Ectodermal cell (in vitro differentiated cells): ENCODE results near the gene SCUBE2.

Experiments
- H3K27ac ChIP-seq: 2 replicates; pipeline ENCODE4 v1.7.0; 2013; ENCODE audit warnings: mild to moderate bottlenecking, low read depth, low read length; ENCODE audit not compliant: insufficient read depth, poor library complexity, severe bottlenecking
- H3K27me3 ChIP-seq: 2 replicates; pipeline ENCODE4 v1.7.0; 2013; ENCODE audit warnings: mild to moderate bottlenecking, low read length; ENCODE audit not compliant: insufficient read depth, control insufficient read depth, poor library complexity, severe bottlenecking
- H3K36me3 ChIP-seq: one replicate; pipeline ENCODE4 v1.7.0; 2013; ENCODE audit warnings: low read length; ENCODE audit not compliant: control insufficient read depth, insufficient read depth
- H3K4me1 ChIP-seq: one replicate; pipeline ENCODE4 v1.7.0; 2013; ENCODE audit warnings: low read length; ENCODE audit not compliant: control insufficient read depth, insufficient read depth
- H3K4me3 ChIP-seq: 2 replicates; pipeline ENCODE4 v1.7.0; 2013; ENCODE audit warnings: low read depth, low read length, control low read depth; ENCODE audit not compliant: insufficient read depth
- H3K9me3 ChIP-seq: 2 replicates; pipeline ENCODE4 v1.7.0; 2013; ENCODE audit warnings: mild to moderate bottlenecking, low read length, moderate library complexity; ENCODE audit not compliant: control insufficient read depth
- WGBS, 2 experiments: methylation state at CpG; one replicate each; pipeline ENCODE4 v1.1.7; 2013; ENCODE audit warnings: missing lambda C conversion rate in 2 of 2; 5-methylcytosine and 5-hydroxymethylcytosine counted together

Gene SCUBE2

GRCh38 chr11:9061807-9062206 is 29.6 kb downstream of the SCUBE2 start:
- Histone ChIP-seq H3K4me1 (no peaks in the 10 kb centered on the region), H3K4me3 (no peak overlapping the region), H3K36me3 (no peaks in the 10 kb centered on the region), H3K27ac (no peak overlapping the region), H3K9me3 (no peaks in the 10 kb centered on the region), H3K27me3 (no peaks in the 10 kb centered on the region)
- 73 to 86% methylated on average over 1 of the region's 1 CpG for WGBS, 2 experiments

- Histone ChIP-seq H3K27ac (no peak overlapping the region), H3K9me3 (no peaks in the 10 kb centered on the region), H3K4me1 (no peaks in the 10 kb centered on the region), H3K4me3 (no peak overlapping the region), H3K27me3 (no peaks in the 10 kb centered on the region), H3K36me3 (no peaks in the 10 kb centered on the region)
- 86% methylated on average over 4 of the region's 4 CpGs for WGBS, 2 experiments
These were observed 30.7 kb downstream of the SCUBE2 start for GRCh38 chr11:9060700-9061111.

- Histone ChIP-seq H3K4me1 (no peaks in the 10 kb centered on the region), H3K9me3 (no peaks in the 10 kb centered on the region), H3K4me3 (no peak overlapping the region), H3K27me3 (no peaks in the 10 kb centered on the region), H3K36me3 (no peaks in the 10 kb centered on the region), H3K27ac (no peak overlapping the region)
- WGBS, 2 experiments = 89 to 100% methylated on average over 3 of the region's 3 CpGs
These were observed 32.0 kb downstream of the SCUBE2 start for GRCh38 chr11:9059406-9059805.

GRCh38 chr11:9057888-9058287 is 33.5 kb downstream of the SCUBE2 start:
- Histone ChIP-seq H3K27ac (no peak overlapping the region), H3K27me3 (no peaks in the 10 kb centered on the region), H3K4me1 (no peaks in the 10 kb centered on the region), H3K9me3 (no peaks in the 10 kb centered on the region), H3K4me3 (no peak overlapping the region), H3K36me3 (no peaks in the 10 kb centered on the region)
- WGBS, 2 experiments = 78 to 80% methylated on average over 4 of the region's 4 CpGs

GRCh38 chr11:9057007-9057406 is 34.4 kb downstream of the SCUBE2 start:
- H3K27ac ChIP-seq = no peak overlapping the region
- no peaks in the 10 kb centered on the region for H3K27me3 ChIP-seq
- no peaks in the 10 kb centered on the region for H3K9me3 ChIP-seq
- WGBS, 2 experiments = 89 to 92% methylated on average over 2 of the region's 2 CpGs
- no peak overlapping the region for H3K4me3 ChIP-seq
- H3K4me1 ChIP-seq = no peaks in the 10 kb centered on the region
- H3K36me3 ChIP-seq = no peaks in the 10 kb centered on the region

- Histone ChIP-seq H3K27me3 (no peaks in the 10 kb centered on the region), H3K9me3 (no peaks in the 10 kb centered on the region), H3K4me1 (no peaks in the 10 kb centered on the region), H3K4me3 (no peak overlapping the region), H3K27ac (no peak overlapping the region), H3K36me3 (no peaks in the 10 kb centered on the region)
- WGBS, 2 experiments = 92 to 96% methylated on average over 6 of the region's 6 CpGs
These were observed 34.9 kb downstream of the SCUBE2 start for GRCh38 chr11:9056467-9056866.

GRCh38 chr11:9053316-9054035 is 37.9 kb downstream of the SCUBE2 start:
- WGBS, 2 experiments = 75 to 79% methylated on average over 7 of the region's 7 CpGs
- H3K4me3 ChIP-seq = no peak overlapping the region

GRCh38 chr11:9052316-9052715 is 39.1 kb downstream of the SCUBE2 start:
- no peak overlapping the region for H3K4me3 ChIP-seq
- H3K27me3 ChIP-seq = no peaks in the 10 kb centered on the region
- no peak overlapping the region for H3K27ac ChIP-seq
- no peaks in the 10 kb centered on the region for H3K9me3 ChIP-seq
- H3K36me3 ChIP-seq = no peaks in the 10 kb centered on the region
- peaks cover 12% of the 10 kb centered on the region for H3K4me1 ChIP-seq
- WGBS, 2 experiments = 90 to 98% methylated on average over 3 of the region's 3 CpGs

More at GRCh38 chr11:9053316-9054035, 37.9 kb downstream of the SCUBE2 start:
- no peaks in the 10 kb centered on the region for H3K27me3 ChIP-seq
- no peaks in the 10 kb centered on the region for H3K36me3 ChIP-seq
- no peak overlapping the region for H3K27ac ChIP-seq
- peaks cover 4% of the 10 kb centered on the region for H3K4me1 ChIP-seq
- no peaks in the 10 kb centered on the region for H3K9me3 ChIP-seq

- Histone ChIP-seq H3K4me3 (no peak overlapping the region), H3K27me3 (no peaks in the 10 kb centered on the region), H3K36me3 (no peaks in the 10 kb centered on the region), H3K27ac (no peak overlapping the region), H3K4me1 (peaks cover 12% of the 10 kb centered on the region), H3K9me3 (no peaks in the 10 kb centered on the region)
- WGBS, 2 experiments = 94 to 97% methylated on average over 2 of the region's 2 CpGs
These were observed 41.4 kb downstream of the SCUBE2 start for GRCh38 chr11:9049959-9050358.

GRCh38 chr11:9047964-9048523 is 43.4 kb downstream of the SCUBE2 start:
- Histone ChIP-seq H3K9me3 (no peaks in the 10 kb centered on the region), H3K27ac (no peak overlapping the region), H3K4me1 (peaks cover 12% of the 10 kb centered on the region), H3K36me3 (no peaks in the 10 kb centered on the region), H3K4me3 (no peak overlapping the region), H3K27me3 (no peaks in the 10 kb centered on the region)
- WGBS, 2 experiments = 75 to 80% methylated on average over 9 of the region's 9 CpGs
